H1 (cell line): ENCODE measurements around the gene CNNM3. TPM values are rescaled to one million over a fixed set of nuclear protein-coding genes. Genes with fewer than 3 reads are reported as not detected.

Experiments
- CTCF ChIA-PET: fragments of 300-600 bp; sonication (Branson Sonifier 250); formaldehyde crosslinking; loops from one replicate; lab custom pipeline; 2021; ENCODE audit not compliant: partially characterized antibody; lab: Charles Lee
- POLR2A ChIA-PET: fragments of 300-600 bp; sonication (Branson Sonifier 250); formaldehyde crosslinking; loops from one replicate; lab custom pipeline; 2021; ENCODE audit warnings: inconsistent platforms; ENCODE audit not compliant: partially characterized antibody; lab: Charles Lee
- DNase-seq, 2 experiments: peaks; one replicate each; pipeline versions ENCODE4 v3.0.0 to v3.0.0-alpha.2; 2010 to 2022; ENCODE audit warnings: low spot score in 2 of 2, low read depth in 1 of 2, mixed read lengths in 1 of 2
- FAIRE-seq: peaks from 2 replicates; lab custom pipeline; 2011; peaks lifted over from hg19 to GRCh38; lab: Jason Lieb, UNC
- H2AFZ ChIP-seq: 2 replicates; pipeline ENCODE4 v1.8.1; 2012; ENCODE audit warnings: low read length, inconsistent platforms
- H2AK5ac ChIP-seq: 2 replicates; pipeline ENCODE4 v1.6.1; 2013; ENCODE audit warnings: low read depth, low read length
- H2BK120ac ChIP-seq: replicated peaks from 2 replicates; pipeline ENCODE3; 2013; ENCODE audit warnings: low read depth, low read length, inconsistent platforms
- H2BK12ac ChIP-seq: 2 replicates; pipeline ENCODE4 v1.6.1; 2013; ENCODE audit warnings: low read depth, low read length
- H2BK15ac ChIP-seq: 2 replicates; pipeline ENCODE4 v1.6.1; 2013; ENCODE audit warnings: low read length
- H2BK20ac ChIP-seq: 2 replicates; pipeline ENCODE4 v1.6.1; 2013; ENCODE audit warnings: low read length
- H2BK5ac ChIP-seq: 2 replicates; pipeline ENCODE4 v1.6.1; 2013; ENCODE audit warnings: low read depth, low read length
- H3K14ac ChIP-seq: 2 replicates; pipeline ENCODE4 v1.6.1; 2013; ENCODE audit warnings: inconsistent platforms; ENCODE audit not compliant: insufficient read length
- H3K18ac ChIP-seq: 2 replicates; pipeline ENCODE4 v1.6.1; 2013; ENCODE audit warnings: low read length; ENCODE audit errors: extremely low read depth
- H3K23ac ChIP-seq: 2 replicates; pipeline ENCODE4 v1.6.1; 2013; ENCODE audit warnings: inconsistent platforms; ENCODE audit not compliant: insufficient read length
- H3K23me2 ChIP-seq: 2 replicates; pipeline ENCODE4 v1.6.1; 2013; ENCODE audit warnings: low read depth, low read length
- H3K27ac ChIP-seq: 2 replicates; pipeline ENCODE4 v1.6.1; 2011; ENCODE audit warnings: low read depth, low read length, inconsistent platforms
- H3K27me3 ChIP-seq, 4 experiments: replicated peaks in 1 of 4; 1 replicate in 1 of 4; 2 replicates in 3 of 4; pipeline versions ENCODE4 v1.6.1 to v1.8.1; 2011 to 2013; ENCODE audit warnings: low read length in 3 of 4, mild to moderate bottlenecking in 3 of 4, inconsistent platforms in 2 of 4, mixed read lengths in 2 of 4, moderate library complexity in 1 of 4; ENCODE audit not compliant: control insufficient read depth in 3 of 4, insufficient read depth in 3 of 4; ENCODE audit errors: extremely low read depth in 1 of 4
- H3K36me3 ChIP-seq, 4 experiments: 2 replicates each; pipeline versions ENCODE4 v1.6.1 to v1.8.1; 2011 to 2013; ENCODE audit warnings: mild to moderate bottlenecking in 4 of 4, low read length in 3 of 4, moderate library complexity in 2 of 4, control low read depth in 1 of 4, inconsistent platforms in 1 of 4; ENCODE audit not compliant: insufficient read depth in 4 of 4, control insufficient read depth in 2 of 4
- H3K4ac ChIP-seq: replicated peaks from 2 replicates; pipeline ENCODE3; 2013; ENCODE audit warnings: low read length, low read depth, mixed read lengths, inconsistent platforms; ENCODE audit not compliant: insufficient read length
- H3K4me1 ChIP-seq, 4 experiments: replicated peaks in 1 of 4; 1 replicate in 1 of 4; 2 replicates in 3 of 4; pipeline versions ENCODE4 v1.6.1 to v1.8.1; 2011 to 2013; ENCODE audit warnings: low read length in 3 of 4, inconsistent platforms in 2 of 4, mixed read lengths in 1 of 4; ENCODE audit not compliant: insufficient read depth in 4 of 4, control insufficient read depth in 3 of 4
- H3K4me2 ChIP-seq, 2 experiments: 2 replicates each; pipeline versions ENCODE4 v1.6.1 to v1.8.1; 2011 to 2013; ENCODE audit warnings: low read depth in 2 of 2, low read length in 2 of 2, control low read depth in 1 of 2, inconsistent platforms in 1 of 2, mild to moderate bottlenecking in 1 of 2; ENCODE audit not compliant: insufficient read depth in 1 of 2
- H3K4me3 ChIP-seq, 4 experiments: fragments of 200-600, 300-600 bp in 1 of 4; sonication (generic), shearing (Covaris generic), sonication (Bioruptor Twin) in 1 of 4; 2 replicates each; pipeline versions ENCODE4 v1.5.1 to v1.8.1; 2011 to 2016; ENCODE audit warnings: low read length in 4 of 4, low read depth in 3 of 4, control low read depth in 2 of 4, inconsistent platforms in 2 of 4, mild to moderate bottlenecking in 2 of 4, mixed read lengths in 1 of 4, moderate library complexity in 1 of 4; ENCODE audit not compliant: insufficient read depth in 2 of 4; ENCODE audit errors: extremely low read depth in 1 of 4
- H3K56ac ChIP-seq: replicated peaks from 2 replicates; pipeline ENCODE3; 2013; ENCODE audit warnings: low read depth, mild to moderate bottlenecking, mixed read lengths, low read length, inconsistent platforms; ENCODE audit not compliant: insufficient read length
- H3K79me1 ChIP-seq: 2 replicates; pipeline ENCODE4 v1.6.1; 2013; ENCODE audit warnings: low read depth, low read length, control low read depth
- H3K79me2 ChIP-seq, 2 experiments: 2 replicates each; pipeline versions ENCODE4 v1.6.1 to v1.8.1; 2012 to 2013; ENCODE audit warnings: low read length in 2 of 2, mild to moderate bottlenecking in 2 of 2, inconsistent platforms in 1 of 2; ENCODE audit not compliant: insufficient read depth in 2 of 2, control insufficient read depth in 1 of 2
- H3K9ac ChIP-seq, 4 experiments: replicated peaks in 1 of 4; 1 replicate in 1 of 4; 2 replicates in 3 of 4; pipeline versions ENCODE4 v1.6.1 to v1.8.1; 2011 to 2013; ENCODE audit warnings: low read depth in 3 of 4, low read length in 3 of 4, control low read depth in 2 of 4, mild to moderate bottlenecking in 2 of 4, moderate library complexity in 2 of 4, inconsistent platforms in 1 of 4; ENCODE audit errors: extremely low read depth in 1 of 4
- H3K9me3 ChIP-seq, 2 experiments: 2 replicates each; pipeline versions ENCODE4 v1.6.1 to v1.8.1; 2012 to 2013; ENCODE audit warnings: mild to moderate bottlenecking in 2 of 2, moderate library complexity in 2 of 2, control low read depth in 1 of 2, inconsistent platforms in 1 of 2, low read depth in 1 of 2, low read length in 1 of 2, mixed read lengths in 1 of 2; ENCODE audit not compliant: insufficient read depth in 2 of 2
- H4K20me1 ChIP-seq, 2 experiments: replicated peaks in 1 of 2; 2 replicates each; pipeline versions ENCODE3 to v1.8.1; 2011 to 2013; ENCODE audit warnings: inconsistent platforms in 2 of 2, low read length in 2 of 2, mild to moderate bottlenecking in 1 of 2; ENCODE audit not compliant: insufficient read depth in 2 of 2, control insufficient read depth in 1 of 2
- H4K5ac ChIP-seq: 2 replicates; pipeline ENCODE4 v1.6.1; 2013; ENCODE audit warnings: low read length, low read depth, mixed read lengths, inconsistent platforms; ENCODE audit not compliant: insufficient read length
- H4K8ac ChIP-seq: 2 replicates; pipeline ENCODE4 v1.8.0; 2013; ENCODE audit warnings: mild to moderate bottlenecking, moderate library complexity, low read length, inconsistent platforms; ENCODE audit not compliant: insufficient read depth; ENCODE audit errors: extremely low read depth
- H4K91ac ChIP-seq: replicated peaks from 2 replicates; pipeline ENCODE3; 2013; ENCODE audit warnings: low read length, mixed read lengths, inconsistent platforms; ENCODE audit not compliant: insufficient read length
- CBX8 ChIP-seq: fragments of 300-800, 300-1000 bp; sonication (generic); IDR thresholded peaks from 2 replicates; pipeline ENCODE4 v1.7.1; 2016; ENCODE audit warnings: low read depth, low read length, borderline replicate concordance
- CEBPB ChIP-seq: IDR thresholded peaks from 2 replicates; pipeline ENCODE4 v1.6.1; 2012; ENCODE audit warnings: low read depth, low read length
- KDM4A ChIP-seq: IDR thresholded peaks from one replicate; pipeline ENCODE4 v1.7.1; 2012; ENCODE audit warnings: low read depth, mild to moderate bottlenecking, moderate library complexity, low read length, inconsistent platforms; ENCODE audit not compliant: severe bottlenecking
- PHF8 ChIP-seq: fragments of 200-600 bp; sonication (generic); conservative IDR thresholded peaks from 2 replicates; pipeline ENCODE4 v1.7.1; 2012; ENCODE audit warnings: low read depth, mild to moderate bottlenecking, inconsistent platforms, low read length, moderate library complexity
- RBBP5 ChIP-seq: IDR thresholded peaks from 2 replicates; pipeline ENCODE4 v1.7.1; 2012; ENCODE audit warnings: low read depth, mild to moderate bottlenecking, inconsistent platforms, low read length, moderate library complexity, borderline replicate concordance
- SIRT6 ChIP-seq: IDR thresholded peaks from one replicate; pipeline ENCODE4 v1.7.1; 2012; ENCODE audit warnings: low read length, inconsistent platforms
- SP2 ChIP-seq: IDR thresholded peaks from 2 replicates; pipeline ENCODE4 v1.6.1; 2012; ENCODE audit warnings: mild to moderate bottlenecking, low read length, inconsistent platforms
- SP4 ChIP-seq: IDR thresholded peaks from 2 replicates; pipeline ENCODE4 v1.6.1; 2012; ENCODE audit warnings: low read length, inconsistent platforms
- TAF7 ChIP-seq: optimal IDR thresholded peaks from 2 replicates; pipeline ENCODE3; 2011; ENCODE audit warnings: low read depth, mild to moderate bottlenecking, inconsistent platforms, low read length, moderate library complexity, borderline replicate concordance
- USF2 ChIP-seq: IDR thresholded peaks from 2 replicates; pipeline ENCODE4 v1.6.1; 2011; ENCODE audit warnings: low read length, improper control_type of control experiment
- WGBS, 2 experiments: shearing (Covaris generic) in 1 of 2; methylation state at CpG; one replicate each; pipeline versions ENCODE4 v1.1.6 to v1.1.7; 2013 to 2015; ENCODE audit warnings: low lambda C conversion rate in 2 of 2, mixed read lengths in 2 of 2, inconsistent platforms in 1 of 2, low coverage in 1 of 2, missing lambda C conversion rate in 1 of 2; ENCODE audit not compliant: insufficient replicate concordance in 2 of 2, insufficient coverage in 1 of 2, insufficient read length in 1 of 2; ENCODE audit errors: extremely low coverage in 1 of 2, missing lambda C conversion rate in 1 of 2; 5-methylcytosine and 5-hydroxymethylcytosine counted together
- polyA plus RNA-seq, 7 experiments: library from polyadenylated mRNA; depleted of rRNA in 3 of 7; stranded (reverse) in 5 of 7; unstranded in 2 of 7; fragments of >200 nt in 5 of 7; fragments of 200-250 nt in 2 of 7; gene quantifications; 1 replicate in 5 of 7; 2 replicates in 1 of 7; 4 replicates in 1 of 7; pipeline versions ENCODE4 v1.2.1 to v1.2.3, GENCODE V29; 2011 to 2013; ENCODE audit warnings: missing spikeins in 2 of 7, mixed read lengths in 2 of 7
- total RNA-seq: library from RNA; stranded (reverse); fragmentation: NEBNext Ultra II Directional; extraction: Animal tissue kit (Norgen Biotek cat#: 25700); gene quantifications from 2 replicates; pipeline ENCODE4 v1.2.1, GENCODE V29; 2021

Gene CNNM3
- total and polyA plus RNA-seq, 2 of the 8 experiments (the other 6 are each of a cell fraction or from before 2014, with no cell fraction given): 29.1 to 29.2 TPM

GRCh38 chr2:96838345-96839292, 22.6 kb downstream of the CNNM3 start:
- Histone ChIP-seq H3K27me3 (no peaks in the 10 kb centered on the region), H2BK5ac (0 out of 2 replicates have a peak overlapping the region, but pooled peaks have one; percentile 39), H4K8ac (0 out of 2 replicates have a peak overlapping the region, but pooled peaks have one; percentile 18), H3K4ac (no peak overlapping the region), H3K23ac (no peak overlapping the region), H2BK20ac (no peak overlapping the region), H3K23me2 (no peaks in the 10 kb centered on the region), H3K4me1 (peaks cover 0 to 3% (median 0%) of the 10 kb centered on the region in 4 experiments; a peak in 2 of 7 replicates), H3K9ac (no peak overlapping the region), H4K20me1 (peaks cover 3 to 6% of the 10 kb centered on the region in 2 experiments), H3K79me2 (no peaks in the 10 kb centered on the region), H4K91ac (no peak overlapping the region), H3K18ac (no peak overlapping the region; the same call in 1 of the 2 replicates), H3K56ac (no peak overlapping the region), H3K27ac (no peak overlapping the region), H3K79me1 (peaks cover 5% of the 10 kb centered on the region; the same call in 1 of the 2 replicates), H3K36me3 (peaks cover 0 to 17% (median 2%) of the 10 kb centered on the region in 4 experiments; a peak in 6 of 8 replicates), H2BK120ac (no peak overlapping the region), H3K9me3 (no peaks in the 10 kb centered on the region), H2AFZ (no peak overlapping the region), H4K5ac (no peak overlapping the region), H3K14ac (no peak overlapping the region), H3K4me3 (no peak overlapping the region), H2BK12ac (no peak overlapping the region), H2BK15ac (no peak overlapping the region), H2AK5ac (0 out of 2 replicates have a peak overlapping the region, but pooled peaks have one; percentile 13), H3K4me2 (no peak overlapping the region)
- DNase-seq (peak in 1 of 2 experiments; percentile 45), FAIRE-seq (no peak)
- ChIA-PET CTCF (interaction anchor here (1.1 to 4.9 kb wide), 4 partner anchors 18 to 112 kb away, joined by 3 to 22 read pairs (median 6); partner anchors contain the start of gene ANKRD39), POLR2A (interaction anchor here (1.4 to 3.3 kb wide), 6 partner anchors 9 to 32 kb away, joined by 3 to 16 read pairs (median 4); partner anchors contain the start of gene ANKRD39)
- 92% methylated on average over 21 of the region's 23 CpGs; no CpG with 5 or more reads in 1 of the 2 experiments for WGBS, 2 experiments
- TF ChIP-seq KDM4A (no peak), SP2 (no peak), SIRT6 (no peak), CBX8 (no peak), CEBPB (no peak), SP4 (no peak), USF2 (no peak), RBBP5 (no peak), TAF7 (no peak), PHF8 (no peak)
